ENCODE results near the gene INTS1.

The INTS1 gene

DNA sequence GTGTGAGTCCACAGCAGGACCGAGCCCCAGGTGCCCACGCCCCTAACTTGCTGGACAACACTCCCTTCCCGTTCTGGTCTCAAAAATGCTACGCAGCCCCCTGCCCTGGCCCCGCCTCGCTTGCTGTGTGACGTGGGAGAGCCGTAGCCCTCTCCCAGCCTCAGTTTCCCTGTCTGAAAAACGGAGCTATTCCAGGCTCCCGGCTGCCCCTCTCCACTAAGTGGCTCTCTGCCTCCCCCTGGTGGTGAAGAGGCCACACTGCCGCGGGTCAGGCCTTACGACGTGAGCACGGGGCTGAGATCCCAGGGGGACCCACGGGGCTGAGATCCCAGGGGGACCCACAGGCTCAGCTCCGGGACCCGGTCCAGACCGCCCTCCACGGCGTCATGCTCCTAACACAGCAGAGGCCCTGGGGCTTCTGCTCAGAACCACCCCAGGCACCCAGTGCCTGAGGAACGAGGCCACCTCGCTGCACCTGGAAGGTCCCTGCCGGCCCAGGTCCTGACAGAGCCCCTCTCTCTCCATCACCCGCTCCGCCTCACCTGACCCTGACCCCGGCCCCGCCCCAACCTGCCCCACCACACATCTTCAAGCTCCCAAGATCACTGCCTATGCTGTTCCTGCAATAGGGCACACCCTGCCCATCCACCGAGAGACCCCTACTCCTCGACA, 71.6 kb downstream of the INTS1 start:
- H3K4me1 Mint-ChIP-seq (ENCODE audit: low read depth) = peaks cover 2% of the 10 kb centered on the region
- no peak overlapping the region for H3K4me3 Mint-ChIP-seq
- peaks cover 4% of the 10 kb centered on the region for H3K27me3 Mint-ChIP-seq (ENCODE audit: low read depth)
- H3K27ac Mint-ChIP-seq = no peak overlapping the region
- no peaks in the 10 kb centered on the region for H3K36me3 Mint-ChIP-seq (ENCODE audit: low read depth)
- H3K9me3 Mint-ChIP-seq = no peaks in the 10 kb centered on the region

DNA sequence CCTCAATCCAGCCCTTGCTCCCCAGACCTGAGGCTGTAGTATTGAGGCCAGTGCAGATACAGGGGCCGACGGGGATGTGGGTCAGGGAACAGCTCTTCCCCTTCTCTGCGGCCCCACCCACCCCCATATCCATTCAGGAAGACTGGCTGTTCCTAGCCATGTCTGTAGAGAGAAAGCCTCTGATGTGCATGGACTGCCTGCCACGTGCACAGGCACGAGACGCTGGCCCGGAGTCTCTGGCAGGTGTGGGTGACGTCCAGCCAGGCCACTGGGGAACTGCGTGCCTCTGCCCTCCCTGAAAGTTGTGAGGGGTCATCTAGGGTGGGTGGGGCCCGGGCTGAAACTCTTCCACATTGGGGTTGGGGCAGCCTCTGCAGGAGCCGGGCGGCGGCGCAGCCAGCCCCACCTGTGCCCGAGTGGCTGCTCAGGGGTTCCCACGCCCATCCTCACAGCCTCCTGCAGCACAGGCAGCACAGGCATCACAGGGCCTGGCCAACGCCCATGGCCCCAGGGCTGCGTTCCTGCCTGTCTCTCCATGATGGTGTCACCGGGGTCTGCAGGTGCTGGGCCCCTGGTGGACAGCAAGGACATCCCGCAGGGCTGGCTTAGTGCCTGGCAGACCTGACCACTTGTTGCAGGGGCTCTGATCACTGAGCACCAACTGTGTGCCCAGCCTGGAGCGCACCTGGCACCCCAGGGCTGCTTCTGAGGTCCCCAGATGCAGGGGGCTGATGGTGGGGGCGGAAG, 72.4 kb downstream of the INTS1 start:
- peaks cover 2% of the 10 kb centered on the region for H3K4me1 Mint-ChIP-seq (ENCODE audit: low read depth)
- H3K4me3 Mint-ChIP-seq = no peak overlapping the region
- H3K36me3 Mint-ChIP-seq (ENCODE audit: low read depth) = no peaks in the 10 kb centered on the region
- H3K27me3 Mint-ChIP-seq (ENCODE audit: low read depth) = peaks cover 4% of the 10 kb centered on the region
- H3K9me3 Mint-ChIP-seq = no peaks in the 10 kb centered on the region
- H3K27ac Mint-ChIP-seq = no peak overlapping the region

DNA sequence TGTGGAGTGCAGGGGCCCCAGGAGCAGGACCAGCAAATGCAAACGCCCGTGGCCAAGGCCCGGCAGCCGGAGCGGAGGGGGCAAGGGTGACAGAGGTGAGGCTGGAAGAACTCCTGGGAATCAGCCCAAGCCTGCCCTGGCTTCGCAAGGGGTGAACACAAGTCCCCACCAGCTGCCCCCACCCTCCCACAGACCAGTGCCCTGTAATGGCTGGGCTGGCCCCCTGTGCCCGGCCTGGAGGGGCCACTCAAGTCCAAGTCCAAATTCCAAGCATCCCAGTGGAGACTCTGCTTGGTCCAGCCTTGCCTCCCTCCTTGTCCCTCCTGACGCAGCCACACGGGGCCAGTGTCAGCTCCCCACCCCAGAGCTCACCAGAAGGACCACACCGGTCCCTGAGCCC, 73.0 kb downstream of the INTS1 start:
- Mint-ChIP-seq H3K27ac (no peak overlapping the region), H3K27me3 (ENCODE audit: low read depth) (peaks cover 4% of the 10 kb centered on the region), H3K36me3 (ENCODE audit: low read depth) (no peaks in the 10 kb centered on the region), H3K4me3 (no peak overlapping the region), H3K4me1 (ENCODE audit: low read depth) (peaks cover 2% of the 10 kb centered on the region), H3K9me3 (no peaks in the 10 kb centered on the region)

GRCh38 chr7:1430056-1430845, 73.9 kb downstream of the INTS1 start:
- Mint-ChIP-seq H3K9me3 (no peaks in the 10 kb centered on the region), H3K27ac (no peak overlapping the region), H3K27me3 (ENCODE audit: low read depth) (peaks cover 4% of the 10 kb centered on the region), H3K36me3 (ENCODE audit: low read depth) (no peaks in the 10 kb centered on the region), H3K4me3 (no peak overlapping the region), H3K4me1 (ENCODE audit: low read depth) (peaks cover 2% of the 10 kb centered on the region)

DNA sequence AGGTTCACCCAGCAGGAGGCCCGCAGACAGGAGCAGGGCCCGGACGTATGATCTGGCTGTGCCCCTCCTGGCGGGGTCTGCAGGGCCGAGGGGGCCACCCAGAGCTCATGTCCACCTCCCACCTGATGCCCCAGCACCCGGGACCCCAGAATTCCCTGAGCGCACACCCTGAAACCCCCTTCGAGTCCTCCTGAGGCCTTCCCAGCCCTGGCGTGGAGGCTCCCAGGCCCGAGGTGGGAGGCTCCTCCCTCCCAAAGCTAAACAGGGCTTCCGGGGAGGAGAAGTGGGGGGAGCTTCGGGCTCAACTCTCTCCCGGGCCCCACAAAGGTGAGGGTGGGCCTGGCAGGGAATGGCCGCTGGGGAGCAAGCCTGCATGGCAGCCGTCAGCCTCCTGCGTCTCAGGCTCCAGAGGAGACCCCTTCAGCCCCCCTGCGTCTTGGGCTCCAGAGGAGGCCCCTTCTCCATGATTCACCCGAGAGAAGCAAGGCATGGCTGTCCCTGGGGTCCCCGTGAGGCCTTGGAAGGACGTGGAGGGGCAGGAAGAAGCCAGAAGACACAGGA, 75.2 kb downstream of the INTS1 start:
- H3K9me3 Mint-ChIP-seq = no peaks in the 10 kb centered on the region
- no peak overlapping the region for H3K27ac Mint-ChIP-seq
- H3K36me3 Mint-ChIP-seq (ENCODE audit: low read depth) = no peaks in the 10 kb centered on the region
- no peak overlapping the region for H3K4me3 Mint-ChIP-seq
- peaks cover 2% of the 10 kb centered on the region for H3K4me1 Mint-ChIP-seq (ENCODE audit: low read depth)
- H3K27me3 Mint-ChIP-seq (ENCODE audit: low read depth) = peaks cover 10% of the 10 kb centered on the region

DNA sequence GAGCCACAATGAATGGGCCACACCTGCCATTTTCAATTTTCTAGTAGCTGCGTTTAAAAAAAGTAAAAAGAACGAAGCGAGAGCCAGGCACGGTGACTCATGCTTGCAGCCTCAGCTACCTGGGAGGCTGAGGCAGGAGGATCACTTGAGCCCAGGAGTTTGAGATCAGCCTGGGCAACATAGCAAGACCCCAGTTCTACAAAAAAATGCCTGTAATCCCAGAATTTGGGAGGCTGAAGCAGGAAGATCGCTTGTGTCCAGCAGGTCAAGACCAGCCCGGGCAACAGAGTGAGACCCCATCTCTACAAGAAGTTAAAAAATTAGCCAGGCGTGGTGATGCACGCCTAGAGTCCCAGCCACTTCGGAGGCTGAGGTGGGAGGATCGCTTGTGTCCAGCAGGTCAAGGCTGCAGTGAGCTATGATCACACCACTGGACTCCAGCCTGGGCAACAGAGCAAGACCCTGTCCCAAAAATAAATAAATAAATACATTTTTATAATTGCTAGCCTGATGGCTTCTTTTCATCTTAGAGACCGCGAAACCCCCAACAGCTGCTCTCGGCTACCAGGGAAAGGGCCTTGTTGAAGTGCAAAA, 77.0 kb downstream of the INTS1 start:
- H3K36me3 Mint-ChIP-seq (ENCODE audit: low read depth) = no peaks in the 10 kb centered on the region
- H3K4me1 Mint-ChIP-seq (ENCODE audit: low read depth) = no peaks in the 10 kb centered on the region
- H3K27ac Mint-ChIP-seq = no peak overlapping the region
- no peak overlapping the region for H3K4me3 Mint-ChIP-seq
- H3K9me3 Mint-ChIP-seq = no peaks in the 10 kb centered on the region
- H3K27me3 Mint-ChIP-seq (ENCODE audit: low read depth) = peaks cover 19% of the 10 kb centered on the region

DNA sequence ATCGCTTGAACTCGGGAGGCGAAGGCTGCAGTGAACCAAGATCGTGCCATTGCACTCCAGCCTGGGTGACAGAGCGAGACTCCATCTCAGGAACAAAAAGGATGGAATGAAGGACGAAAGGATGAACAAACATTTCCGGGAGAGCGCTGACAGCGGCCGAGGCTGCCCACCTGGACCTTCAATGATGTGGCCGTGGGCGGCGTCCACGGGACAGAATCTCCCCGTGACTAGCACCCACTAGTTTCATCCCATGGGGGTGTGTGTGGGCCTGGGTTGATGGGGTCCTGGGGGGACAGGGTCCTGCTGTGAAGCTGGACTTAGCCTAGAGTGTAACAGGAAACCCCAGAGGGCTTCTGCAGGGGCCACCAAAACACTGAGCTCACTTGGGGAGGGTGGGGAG, 77.7 kb downstream of the INTS1 start:
- no peak overlapping the region for H3K4me3 Mint-ChIP-seq
- H3K9me3 Mint-ChIP-seq = no peaks in the 10 kb centered on the region
- no peaks in the 10 kb centered on the region for H3K36me3 Mint-ChIP-seq (ENCODE audit: low read depth)
- H3K27ac Mint-ChIP-seq = no peak overlapping the region
- peaks cover 19% of the 10 kb centered on the region for H3K27me3 Mint-ChIP-seq (ENCODE audit: low read depth)
- H3K4me1 Mint-ChIP-seq (ENCODE audit: low read depth) = no peaks in the 10 kb centered on the region

GRCh38 chr7:1425292-1426136, 78.7 kb downstream of the INTS1 start:
- no peak overlapping the region for H3K27ac Mint-ChIP-seq
- H3K9me3 Mint-ChIP-seq = no peaks in the 10 kb centered on the region
- H3K27me3 Mint-ChIP-seq (ENCODE audit: low read depth) = peaks cover 19% of the 10 kb centered on the region
- H3K36me3 Mint-ChIP-seq (ENCODE audit: low read depth) = no peaks in the 10 kb centered on the region
- no peaks in the 10 kb centered on the region for H3K4me1 Mint-ChIP-seq (ENCODE audit: low read depth)
- no peak overlapping the region for H3K4me3 Mint-ChIP-seq

DNA sequence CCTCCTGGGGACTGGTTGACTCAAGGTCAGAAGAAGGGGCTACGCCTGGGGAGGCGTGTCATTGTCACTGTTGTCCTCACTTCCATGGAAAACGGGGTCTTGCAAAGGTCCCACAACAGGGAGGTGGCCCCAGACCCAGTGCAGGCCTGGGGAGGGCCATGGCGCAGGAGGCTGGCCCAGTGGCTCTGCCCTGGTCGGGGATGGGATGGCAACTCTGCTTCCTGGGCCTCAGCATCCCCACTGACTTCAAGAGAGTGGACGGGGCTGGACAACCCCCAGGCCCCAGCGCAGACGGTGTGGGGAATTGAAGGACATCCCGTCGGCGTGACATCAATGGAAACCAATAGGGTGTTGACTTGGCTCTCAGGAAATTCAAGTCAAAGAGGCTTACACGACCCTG, 80.1 kb downstream of the INTS1 start:
- Mint-ChIP-seq H3K27ac (no peak overlapping the region), H3K27me3 (ENCODE audit: low read depth) (peaks cover 19% of the 10 kb centered on the region), H3K4me1 (ENCODE audit: low read depth) (peaks cover 4% of the 10 kb centered on the region)

GRCh38 chr7:1423264-1423811, 80.9 kb downstream of the INTS1 start:
- Mint-ChIP-seq H3K9me3 (no peaks in the 10 kb centered on the region), H3K4me1 (ENCODE audit: low read depth) (peaks cover 8% of the 10 kb centered on the region), H3K27me3 (ENCODE audit: low read depth) (peaks cover 19% of the 10 kb centered on the region), H3K36me3 (ENCODE audit: low read depth) (no peaks in the 10 kb centered on the region), H3K27ac (no peak overlapping the region), H3K4me3 (no peak overlapping the region)

More for the DNA sequence above, 80.1 kb downstream of the INTS1 start:
- no peaks in the 10 kb centered on the region for H3K36me3 Mint-ChIP-seq (ENCODE audit: low read depth)
- H3K9me3 Mint-ChIP-seq = no peaks in the 10 kb centered on the region
- no peak overlapping the region for H3K4me3 Mint-ChIP-seq

GRCh38 chr7:1422512-1423263, 81.5 kb downstream of the INTS1 start:
- Mint-ChIP-seq H3K4me3 (no peak overlapping the region), H3K27me3 (ENCODE audit: low read depth) (peaks cover 19% of the 10 kb centered on the region), H3K36me3 (ENCODE audit: low read depth) (no peaks in the 10 kb centered on the region), H3K27ac (no peak overlapping the region), H3K9me3 (no peaks in the 10 kb centered on the region), H3K4me1 (ENCODE audit: low read depth) (peaks cover 14% of the 10 kb centered on the region)

DNA sequence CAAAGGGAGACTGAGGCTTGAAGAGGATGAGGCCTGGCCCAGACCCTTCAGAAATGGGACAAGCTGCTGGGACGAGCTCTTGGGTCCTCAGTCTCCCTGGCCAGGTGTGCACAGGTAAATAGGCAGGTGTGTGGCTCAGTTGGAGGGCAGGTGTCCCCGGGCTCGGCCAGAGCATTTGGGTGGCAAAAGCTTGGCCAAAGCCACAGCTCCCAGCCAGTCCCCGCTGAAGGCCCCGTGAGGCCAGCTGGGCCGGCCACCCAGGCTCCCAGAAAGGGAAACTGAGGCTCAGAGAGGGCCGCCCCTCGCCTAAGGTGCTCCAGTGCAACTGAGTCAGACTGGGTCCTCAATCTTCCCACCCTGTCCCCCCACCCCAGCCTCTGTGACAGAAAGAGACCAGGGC, 82.2 kb downstream of the INTS1 start:
- H3K36me3 Mint-ChIP-seq (ENCODE audit: low read depth) = no peaks in the 10 kb centered on the region
- H3K27ac Mint-ChIP-seq = no peak overlapping the region
- no peaks in the 10 kb centered on the region for H3K9me3 Mint-ChIP-seq
- peaks cover 22% of the 10 kb centered on the region for H3K4me1 Mint-ChIP-seq (ENCODE audit: low read depth)
- H3K4me3 Mint-ChIP-seq = no peak overlapping the region
- H3K27me3 Mint-ChIP-seq (ENCODE audit: low read depth) = peaks cover 24% of the 10 kb centered on the region

Data from T-helper 1 cell treated with Interleukin-12 subunit alpha and Interleukin-12 subunit beta and Interleukin-4 antibody, amounts not matched to agents 30 μg/mL and 1 μg/mL, for 36 hours (primary cell).